Fibroblast of skin of left quadriceps (primary cell): ENCODE data around the gene LGI4.
"Not testable (repeated sequence)": the region's sequence is repeated elsewhere in the genome, so short reads cannot be mapped to it uniquely, and the experiment has no call there.

ENCODE experiments used
- DNase-seq, 2 experiments: peaks; one replicate each; pipeline ENCODE4 v3.0.0-alpha.2; 2013; ENCODE audit warnings: low read depth in 2 of 2

LGI4 gene

DNA sequence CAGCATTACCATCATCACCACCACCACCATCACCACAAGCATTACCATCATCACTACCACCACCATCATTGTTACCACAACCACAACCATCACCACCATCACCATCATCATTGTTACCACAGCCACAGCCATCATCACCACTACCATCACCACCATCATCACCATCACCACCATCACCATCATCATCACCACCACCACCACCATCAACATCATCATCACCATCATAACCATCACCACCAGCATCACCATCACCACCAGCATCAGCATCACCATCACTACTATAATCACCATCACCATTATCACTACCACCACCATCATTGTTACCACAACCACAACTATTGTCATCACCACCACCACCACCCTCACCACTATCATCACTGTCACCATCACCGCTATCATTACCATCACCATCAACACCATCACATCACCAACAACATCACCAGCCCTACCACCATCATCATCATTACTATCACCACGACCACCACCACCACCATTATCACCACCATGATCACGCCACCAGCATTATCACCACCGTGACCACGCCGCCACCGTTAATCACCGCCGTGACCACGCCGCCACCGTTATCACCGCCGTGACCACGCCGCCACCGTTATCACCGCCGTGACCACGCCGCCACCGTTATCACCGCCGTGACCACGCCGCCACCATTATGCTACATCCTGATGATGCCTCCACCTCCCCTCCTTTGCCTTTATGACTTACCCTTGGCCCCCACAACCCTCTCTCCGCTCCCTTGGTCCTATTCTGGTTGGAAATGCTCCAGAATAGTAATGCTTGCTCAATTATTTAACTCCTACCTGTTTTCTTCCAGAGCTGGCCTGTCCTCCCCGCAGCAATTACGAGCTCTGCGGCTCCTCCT is 29.2 kb downstream of the LGI4 start:
- no peak for DNase-seq

DNA sequence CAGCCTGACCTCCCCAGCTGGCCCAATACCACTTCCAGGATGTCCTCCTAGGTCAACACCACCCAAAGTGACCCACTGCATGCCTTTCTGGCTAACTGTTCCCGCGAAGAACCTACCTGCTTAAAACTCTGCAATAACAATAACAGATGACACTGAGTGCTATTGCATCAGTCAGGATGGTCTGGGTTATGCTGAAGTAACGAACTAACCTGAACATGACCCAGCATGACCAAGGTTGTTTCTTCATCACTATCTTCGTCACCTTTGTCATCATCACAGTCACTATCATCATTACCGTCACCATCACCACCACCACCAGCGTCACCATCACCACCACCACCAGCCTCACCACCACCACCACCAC is 29.8 kb downstream of the LGI4 start:
- DNase-seq: no peak

DNA sequence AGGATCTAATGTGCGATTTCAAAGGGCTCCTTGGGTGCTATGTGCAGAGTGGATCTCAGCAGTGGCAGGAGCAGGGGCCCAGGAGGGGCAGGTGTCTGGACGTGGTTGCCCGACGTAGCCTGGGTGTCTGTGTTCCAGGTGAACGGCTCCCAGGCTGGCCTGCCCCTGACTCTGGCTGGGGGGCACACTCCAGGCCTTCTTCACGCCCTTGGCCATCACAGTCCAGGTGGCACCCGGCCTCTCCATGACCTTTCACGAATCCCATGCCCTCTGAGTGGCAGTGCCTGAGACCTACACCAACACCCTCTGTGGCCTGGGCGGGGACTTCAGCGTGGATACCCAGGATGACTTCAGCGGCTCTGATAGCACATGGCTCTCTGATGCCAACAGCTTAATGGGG is 30.5 kb downstream of the LGI4 start:
- no peak for DNase-seq

DNA sequence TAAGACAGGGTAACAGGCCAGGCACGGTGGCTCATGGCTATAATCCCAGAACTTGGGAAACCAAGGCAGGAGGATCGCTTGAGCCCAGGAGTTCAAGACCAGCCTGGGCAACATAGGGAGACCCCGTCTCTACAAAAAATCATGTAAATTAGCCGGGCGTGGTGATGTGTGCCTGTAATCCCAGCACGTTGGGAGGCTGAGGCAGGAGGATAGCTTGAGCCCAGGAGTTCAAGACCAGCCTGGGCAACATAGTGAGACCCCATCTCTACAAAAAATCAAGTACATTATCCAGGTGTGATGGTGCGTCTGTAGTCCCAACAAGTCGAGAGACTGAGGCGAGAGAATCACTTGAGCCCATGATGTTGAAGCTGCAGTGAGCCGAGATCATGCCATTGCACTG is 31.2 kb downstream of the LGI4 start:
- not testable (repeated sequence) for DNase-seq

DNA sequence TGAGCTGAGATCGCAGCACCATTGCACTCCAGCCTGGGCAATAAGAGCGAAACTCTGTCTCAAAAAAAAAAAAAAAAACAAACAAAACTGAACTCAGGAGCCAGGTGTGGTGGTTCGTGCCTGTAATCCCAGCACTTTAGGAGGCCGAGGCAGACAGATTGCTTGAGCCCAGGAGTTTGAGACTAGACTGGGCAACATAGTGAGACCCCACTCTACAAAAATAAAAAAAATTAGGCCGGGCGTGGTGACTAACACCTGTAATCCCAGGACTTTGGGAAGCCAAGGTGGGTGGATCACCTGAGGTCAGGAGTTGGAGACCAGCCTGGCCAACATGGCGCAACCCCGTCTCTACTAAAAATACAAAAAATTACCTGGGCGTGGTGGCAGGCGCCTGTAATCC is 32.9 kb downstream of the LGI4 start:
- DNase-seq: not testable (repeated sequence)

DNA sequence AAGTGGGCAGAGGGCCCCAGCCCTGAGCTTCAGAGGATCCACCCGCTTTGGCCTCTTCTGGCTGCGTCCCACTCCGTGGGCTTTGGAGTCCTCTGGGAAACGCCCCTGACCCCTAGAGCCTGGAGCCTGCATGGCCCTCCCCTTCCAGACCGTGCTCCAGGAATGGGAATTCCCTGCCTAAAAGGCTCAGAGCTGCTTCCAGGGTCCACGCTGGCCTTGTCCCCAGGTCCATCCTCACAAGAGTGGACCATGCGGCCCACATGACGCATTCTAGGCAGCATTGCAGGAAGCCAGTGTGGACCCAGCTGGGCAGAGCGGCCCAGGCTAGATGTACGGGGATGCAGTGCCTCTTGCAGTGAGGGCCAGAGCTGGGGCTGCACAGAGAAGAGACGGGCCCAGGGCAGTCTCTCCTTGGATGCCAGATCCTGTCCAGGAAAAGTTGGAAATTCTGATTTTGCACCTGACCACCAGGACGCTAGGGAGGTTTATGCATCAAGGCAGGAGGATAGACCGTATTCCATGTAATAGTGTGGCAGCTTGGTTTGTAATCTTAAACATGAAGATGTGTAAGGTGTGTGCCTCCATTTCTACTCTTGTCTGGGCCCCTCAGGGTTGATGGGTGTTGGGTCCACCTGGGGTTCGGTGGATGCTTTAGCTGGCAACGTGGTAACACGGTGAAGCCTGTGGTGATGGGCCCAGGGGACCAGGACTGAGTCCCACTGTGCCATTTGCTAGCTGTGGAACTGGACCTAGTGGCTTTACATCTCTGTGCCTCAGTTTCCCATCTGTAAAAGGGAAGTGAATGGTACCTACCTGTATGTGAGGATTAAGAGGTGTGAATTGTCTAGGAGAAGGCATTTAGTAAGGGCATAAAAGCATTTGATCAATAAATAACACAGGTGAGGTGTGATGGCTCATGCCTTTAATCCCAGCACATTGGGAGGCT is 34.0 kb downstream of the LGI4 start:
- DNase-seq: no peak

DNA sequence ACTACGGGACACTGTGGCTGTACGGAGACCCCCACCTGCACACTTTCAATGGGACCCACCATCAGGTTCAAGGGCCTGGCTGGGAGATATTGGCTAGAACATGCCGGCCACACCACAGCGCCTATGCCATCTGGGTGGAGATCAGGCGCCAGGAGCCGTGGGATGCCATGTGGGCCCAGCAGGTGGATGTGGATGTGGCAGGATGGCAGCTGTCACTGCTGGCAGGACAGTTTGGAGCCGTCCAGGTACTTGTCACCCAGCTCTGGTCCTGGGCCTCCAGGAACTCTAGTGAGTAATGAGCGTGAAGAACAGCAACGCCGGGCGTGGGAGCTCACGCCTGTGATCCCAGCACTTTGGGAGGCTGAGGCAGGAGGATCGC is 35.0 kb downstream of the LGI4 start:
- no peak for DNase-seq

DNA sequence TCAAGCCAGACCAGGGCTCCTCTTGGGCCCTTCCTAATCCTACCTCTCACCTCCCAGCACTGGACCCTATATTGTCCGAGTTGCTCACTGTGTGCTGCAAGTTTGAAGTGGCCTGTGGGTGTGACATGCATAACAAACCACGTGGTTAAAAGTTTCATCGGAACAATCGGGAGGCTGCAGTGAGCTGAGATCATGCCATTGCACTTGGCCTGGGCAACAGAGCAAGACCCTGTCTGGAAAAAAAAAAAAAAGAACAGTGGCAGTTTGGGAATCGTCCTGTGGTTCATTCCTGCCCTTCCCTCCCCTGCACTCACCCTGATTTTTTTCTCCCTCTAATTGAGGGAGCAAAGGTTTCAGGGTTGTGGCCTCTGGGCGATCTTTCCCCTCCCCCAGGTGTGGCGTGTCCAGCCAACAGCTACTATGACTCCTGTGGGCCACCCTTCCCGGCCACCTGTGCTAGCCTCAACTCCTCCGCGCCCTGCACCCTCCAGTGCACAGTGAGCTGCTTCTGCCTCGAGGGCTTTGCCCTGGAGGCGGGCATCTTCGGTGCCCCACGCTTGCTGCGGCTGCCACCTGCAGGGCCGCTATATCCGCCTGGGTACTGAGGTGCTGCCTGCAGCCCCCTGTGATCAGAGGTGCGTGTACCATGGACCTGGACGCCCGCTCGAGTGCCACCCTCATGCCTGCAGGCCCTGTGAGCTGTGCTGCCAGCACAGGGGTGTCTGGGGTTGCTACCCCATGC is 35.5 kb downstream of the LGI4 start:
- no peak for DNase-seq

DNA sequence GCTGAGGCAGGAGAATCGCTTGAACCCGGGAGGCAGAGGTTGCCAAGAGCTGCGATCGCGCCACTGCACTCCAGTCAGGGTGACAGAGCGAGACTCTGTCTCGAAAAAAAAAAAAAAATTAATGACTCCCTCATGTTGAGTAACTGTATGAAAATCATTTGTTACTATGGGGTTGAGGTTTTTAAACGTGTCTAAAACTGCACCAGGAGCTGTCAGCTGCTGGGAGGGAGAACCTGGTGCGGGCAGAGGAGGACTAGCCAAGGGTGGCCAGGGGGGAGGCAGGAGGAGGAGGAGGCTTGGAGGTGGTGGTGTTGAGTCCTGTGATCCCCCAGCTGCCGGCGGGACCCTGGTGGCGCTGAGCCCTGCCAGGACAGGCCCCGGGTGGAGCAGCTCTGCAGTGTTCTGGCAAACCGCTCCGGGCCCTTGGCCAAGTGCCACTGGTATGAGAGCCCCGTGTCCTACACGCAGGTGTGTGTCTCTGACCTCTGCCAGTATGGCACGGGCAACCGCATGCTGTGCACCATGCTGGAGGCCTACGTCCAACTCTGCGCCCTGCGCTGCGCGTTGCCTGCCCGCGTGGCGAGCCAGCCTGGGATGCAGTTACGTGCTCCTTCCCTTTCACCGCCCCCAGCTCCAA is 36.3 kb downstream of the LGI4 start:
- no peak for DNase-seq

DNA sequence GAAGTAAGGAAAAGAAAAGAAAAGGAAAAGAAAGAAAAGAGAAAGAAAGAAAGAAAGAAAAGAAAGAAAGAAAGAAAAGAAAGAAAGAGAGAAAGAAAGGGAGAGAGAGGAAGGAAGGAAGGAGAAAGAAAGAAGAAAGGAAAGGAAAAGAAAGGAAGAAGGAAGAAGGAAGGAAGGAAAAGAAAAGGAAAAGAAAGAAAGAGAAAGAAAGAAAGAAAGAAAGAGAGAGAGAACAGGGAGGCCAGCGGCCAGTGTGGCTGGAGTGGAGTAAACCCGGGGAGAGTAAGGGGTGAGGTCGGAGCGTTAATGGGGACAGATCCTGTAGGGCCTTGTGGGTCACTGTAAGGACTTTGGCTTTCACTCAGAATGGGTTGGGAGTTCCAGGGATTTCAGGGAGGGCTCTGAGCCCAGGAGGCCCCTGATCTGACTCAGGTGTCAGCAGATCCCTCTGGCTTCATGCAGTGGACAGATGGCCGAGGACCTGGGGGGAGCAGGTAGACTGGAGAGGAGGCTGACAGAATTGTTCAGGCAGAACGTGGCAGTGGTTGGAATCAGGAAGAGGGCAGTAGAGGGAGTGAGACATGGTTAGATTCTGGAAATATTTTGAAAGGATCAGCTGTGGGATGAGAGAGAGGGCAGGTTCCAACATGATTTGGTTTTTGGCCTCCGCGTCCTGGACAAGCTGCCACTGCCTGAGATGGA is 39.0 kb downstream of the LGI4 start:
- no peak for DNase-seq

DNA sequence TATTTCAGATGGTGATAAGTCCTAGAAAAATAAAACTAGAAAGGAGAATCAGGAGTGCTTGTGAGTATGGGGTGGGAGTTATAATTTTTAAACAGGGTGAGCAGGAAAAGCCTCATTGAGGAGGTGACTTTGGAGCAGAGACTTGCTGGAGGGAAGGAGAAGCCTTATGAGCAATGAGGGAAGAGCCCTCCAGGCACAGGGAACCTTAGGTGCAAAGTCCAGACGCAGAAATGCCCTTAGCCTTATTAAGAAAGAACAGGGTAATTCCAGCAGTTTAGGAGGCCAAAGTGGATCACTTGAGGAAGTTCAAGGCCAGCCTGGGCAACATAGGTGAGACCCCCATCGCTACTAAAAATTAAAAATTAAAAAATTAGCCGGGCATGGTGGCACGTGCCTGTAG is 40.2 kb downstream of the LGI4 start:
- DNase-seq: no peak

DNA sequence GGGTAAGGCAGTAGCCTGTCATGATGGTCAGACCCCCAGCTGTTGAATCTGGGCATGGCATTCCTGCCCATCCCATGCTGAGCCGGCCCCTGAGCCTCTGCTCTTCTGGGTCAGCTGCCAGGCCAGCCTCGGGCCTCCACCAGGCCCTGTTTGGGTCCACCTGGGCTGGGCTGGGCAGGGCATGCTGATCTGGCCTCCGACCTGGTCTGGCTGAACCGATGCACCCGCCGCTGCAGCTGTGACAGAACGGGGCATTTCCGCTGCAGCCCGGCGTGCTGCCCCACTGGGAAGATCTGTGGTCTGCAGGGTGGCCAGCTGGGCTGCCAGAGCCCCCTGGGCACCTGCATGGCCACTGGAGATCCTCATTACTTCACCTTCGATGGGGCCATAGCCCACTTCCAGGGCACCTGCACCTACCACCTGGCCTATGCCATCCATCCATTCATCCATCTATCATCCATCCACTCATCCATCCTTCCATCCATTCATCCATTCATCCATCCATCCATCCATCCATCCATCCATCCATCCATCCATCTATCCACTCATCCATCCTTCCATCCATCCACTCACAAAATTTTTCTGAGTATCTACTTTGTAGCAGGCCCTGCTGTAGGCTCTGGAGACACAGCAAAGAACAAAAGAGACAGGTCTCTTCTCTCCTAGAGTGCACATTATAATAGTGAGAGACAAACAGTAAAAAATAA is 40.8 kb downstream of the LGI4 start:
- no peak for DNase-seq

DNA sequence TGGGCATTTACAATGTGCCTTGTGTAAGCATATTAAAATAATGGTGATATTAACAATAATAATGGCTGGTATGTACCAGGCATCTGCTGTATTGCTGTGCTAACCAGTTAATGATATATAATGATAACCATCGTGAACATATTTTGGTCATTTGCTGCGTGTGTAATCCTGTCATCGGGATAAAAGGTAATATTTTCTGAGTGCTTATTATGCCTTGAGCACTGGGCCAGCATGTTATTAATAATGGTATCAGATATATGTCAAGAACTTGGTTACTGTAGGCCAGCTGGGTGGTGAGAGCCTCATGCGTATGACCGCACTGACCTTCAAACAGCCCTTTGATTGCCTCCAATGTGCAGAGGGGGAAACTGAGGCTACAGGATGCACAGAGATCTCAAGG is 41.4 kb downstream of the LGI4 start:
- no peak for DNase-seq

DNA sequence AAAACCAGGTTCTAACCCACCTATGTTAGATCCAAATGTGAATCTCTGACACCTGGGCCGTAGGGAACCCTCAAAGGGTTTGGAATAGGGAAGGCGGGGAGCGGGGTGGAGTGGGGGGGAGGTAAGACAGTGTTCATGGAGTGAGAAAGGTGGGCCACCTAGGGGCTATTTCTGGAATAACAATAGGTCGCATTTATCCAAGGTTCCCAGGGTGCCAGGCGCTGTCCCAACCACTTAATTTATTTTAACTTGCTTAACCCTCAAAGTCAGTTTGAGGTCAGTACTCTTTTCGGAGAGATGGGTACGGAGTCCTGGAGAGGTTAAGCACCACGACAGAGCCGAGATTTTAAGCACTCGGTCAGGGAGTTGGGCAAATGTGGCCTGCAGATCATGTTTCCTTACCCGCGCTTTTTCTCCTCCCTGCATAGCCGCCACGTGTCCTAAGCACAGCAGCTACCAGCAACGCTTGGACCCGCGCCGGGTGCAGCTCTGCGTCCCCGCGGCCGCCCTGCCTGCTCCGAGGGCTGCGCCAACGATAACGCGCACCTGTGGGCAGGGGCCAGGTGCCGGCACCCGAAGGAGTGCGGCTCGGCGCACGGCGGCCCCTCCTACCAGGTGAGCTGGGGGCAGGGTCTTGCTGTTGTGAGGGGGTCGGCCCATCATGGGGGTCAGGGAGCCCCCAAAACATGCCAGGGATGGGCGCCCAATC is 44.2 kb downstream of the LGI4 start:
- peak; percentile 29 to 31 for DNase-seq

DNA sequence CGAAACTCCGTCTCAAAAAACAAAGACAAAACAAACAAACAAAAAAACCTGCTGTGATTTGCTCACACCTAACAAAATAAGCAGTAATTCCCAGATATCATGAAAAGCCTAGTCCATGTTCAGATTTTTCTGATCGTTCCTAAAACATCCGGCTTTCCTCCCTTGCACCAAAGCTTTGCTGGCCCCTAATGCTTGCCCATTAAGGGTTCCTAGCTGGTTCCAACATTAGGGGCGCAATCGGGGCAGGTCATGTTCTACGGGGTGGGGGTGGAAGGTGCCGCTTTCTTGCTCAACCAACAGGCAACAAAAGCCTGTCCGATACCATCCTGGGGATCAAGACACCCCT is 44.7 kb downstream of the LGI4 start:
- DNase-seq: no peak

DNA sequence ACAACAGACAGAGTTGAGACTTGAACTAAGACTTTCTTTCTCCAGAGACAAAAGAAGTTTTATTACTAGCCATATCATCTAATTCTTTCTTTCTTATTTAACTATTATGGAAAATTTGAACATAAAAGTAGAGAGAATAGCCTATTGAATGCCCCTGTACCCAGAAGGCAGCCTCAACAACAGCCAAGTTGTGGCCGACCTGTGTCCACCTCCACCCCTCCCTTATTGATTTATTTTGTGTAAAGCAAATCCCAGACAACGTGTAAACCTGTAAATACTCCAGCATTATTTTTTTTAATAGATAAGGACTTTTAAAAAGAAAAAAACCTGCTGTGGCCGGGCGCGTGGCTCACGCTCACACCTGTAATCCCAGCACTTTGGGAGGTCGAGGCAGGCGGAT is 45.3 kb downstream of the LGI4 start:
- DNase-seq: no peak

DNA sequence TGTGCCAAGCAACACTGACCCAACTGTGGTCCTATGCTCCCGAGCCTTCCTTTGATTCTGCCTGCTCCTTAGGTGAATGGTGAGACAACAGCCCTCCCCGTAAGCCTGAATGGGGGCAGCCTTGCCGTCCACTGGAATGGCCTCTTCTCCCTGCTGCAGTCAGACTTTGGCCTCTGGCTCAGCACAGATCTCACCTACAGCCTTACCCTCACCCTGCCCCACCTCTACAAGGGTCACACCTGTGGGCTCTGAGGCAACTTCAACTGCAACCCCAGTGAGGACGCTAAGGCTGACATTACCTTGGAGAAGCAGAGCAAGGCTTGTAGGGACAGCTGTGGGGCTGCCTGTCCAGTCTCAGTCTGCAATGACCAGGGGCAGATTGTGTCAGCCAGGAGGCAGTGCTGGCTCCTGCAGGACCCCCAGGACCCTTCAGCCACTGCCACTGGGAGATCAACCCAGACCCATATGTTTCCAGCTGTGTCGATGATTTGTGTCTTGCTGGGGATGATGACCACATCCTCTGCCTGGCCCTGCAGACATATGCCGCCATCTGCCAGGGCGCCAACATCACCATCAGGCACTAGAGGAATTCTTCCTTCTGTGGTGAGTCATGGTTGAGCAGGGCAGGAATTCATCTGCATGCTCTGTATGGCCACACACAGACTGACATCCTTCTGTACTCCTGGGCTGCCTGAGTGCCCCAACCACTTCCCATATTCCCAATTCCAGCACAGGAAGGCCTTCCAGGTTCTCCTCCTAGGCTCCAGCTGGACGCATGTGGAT is 46.5 kb downstream of the LGI4 start:
- peak; percentile 67 to 69 for DNase-seq

DNA sequence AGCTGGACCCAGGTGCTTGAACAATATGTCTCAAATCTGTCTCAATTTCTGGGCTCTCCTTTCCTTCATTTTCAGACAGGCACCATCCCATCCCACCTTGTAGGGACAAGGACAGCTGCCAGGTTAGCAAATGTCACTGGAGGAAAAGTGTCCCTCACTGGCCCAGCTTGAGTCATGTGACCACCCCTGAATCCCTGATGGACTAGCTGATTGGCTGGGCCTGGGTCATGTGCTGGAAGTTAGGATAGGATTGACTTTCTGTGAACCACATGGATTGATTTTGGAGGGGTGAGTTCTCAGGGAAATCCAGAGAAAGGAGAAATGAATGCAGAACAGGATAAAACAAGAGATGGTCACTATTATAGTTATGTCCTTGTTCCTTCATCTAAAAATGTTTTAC is 47.5 kb downstream of the LGI4 start:
- DNase-seq: no peak

DNA sequence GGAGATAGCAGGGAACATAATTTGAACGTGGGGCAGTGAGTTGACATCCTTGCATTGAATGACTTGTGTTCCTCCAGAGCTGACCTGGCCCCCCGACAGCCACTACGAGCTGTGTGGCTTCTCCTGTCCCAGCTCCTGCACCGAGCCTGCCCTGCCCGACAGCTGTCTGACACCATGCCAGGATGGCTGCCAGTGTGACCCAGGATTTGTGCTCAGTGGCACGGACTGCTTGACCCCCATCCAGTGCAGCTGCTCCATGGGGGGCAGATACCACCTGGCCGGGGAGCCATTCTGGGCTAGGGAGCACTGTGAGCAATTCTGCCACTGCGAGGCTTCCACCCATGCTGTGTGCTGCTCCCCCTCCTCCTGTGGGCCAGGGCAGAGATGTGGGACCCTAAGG is 48.4 kb downstream of the LGI4 start:
- no peak for DNase-seq
